ENCODE data around the gene B3GNT8. TPM values are rescaled to one million over a fixed set of nuclear protein-coding genes. Genes with fewer than 3 reads are reported as not detected.

Gene B3GNT8
- total RNA-seq, 1 experiment from 2014 or later = not detected

DNA sequence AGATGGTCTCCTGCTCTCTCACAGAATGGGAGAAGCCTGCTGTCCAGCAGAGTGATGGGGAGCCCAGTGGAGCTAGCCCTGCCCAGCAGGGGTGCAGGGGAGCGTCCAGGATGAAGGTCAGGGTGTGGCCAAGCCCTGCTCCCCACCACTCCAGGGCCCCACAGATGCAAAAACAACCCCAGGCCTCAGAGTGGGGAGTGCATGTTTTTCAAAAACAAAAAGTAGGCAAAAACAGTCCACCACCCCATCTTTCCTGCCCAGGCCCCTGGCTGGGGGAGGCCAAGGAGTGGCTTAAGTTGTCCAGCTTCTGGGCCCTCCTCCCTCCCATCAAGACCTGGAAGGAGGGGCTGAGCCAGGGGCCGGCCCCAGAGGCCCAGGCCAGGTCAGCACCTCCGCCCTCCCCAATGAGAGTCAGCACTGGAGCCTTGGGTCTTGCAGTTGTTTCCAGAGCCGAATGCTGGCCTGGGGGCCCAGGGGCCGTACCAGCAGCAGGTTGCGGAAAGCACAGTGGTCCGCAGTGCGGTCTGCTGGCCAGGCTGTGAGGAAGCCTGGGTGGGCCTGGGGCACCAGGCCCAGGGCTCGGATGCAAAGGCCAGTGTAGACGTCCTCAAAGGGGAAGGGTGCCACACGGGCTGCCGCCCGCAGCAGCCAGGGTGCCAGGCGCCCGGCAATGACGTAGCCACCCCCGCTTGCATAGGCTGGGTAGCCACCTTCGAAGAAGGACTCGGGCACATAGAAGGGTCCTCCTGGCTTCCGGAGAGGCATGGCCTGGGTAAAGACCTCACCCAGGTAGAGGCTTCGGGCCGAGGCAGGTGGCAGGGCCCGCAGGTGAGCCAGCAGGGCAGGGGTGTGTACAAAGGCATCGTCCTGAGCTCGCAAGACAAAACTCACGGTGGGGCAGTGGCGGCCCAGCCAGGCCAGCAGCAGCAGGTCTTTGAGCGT is 1.7 kb downstream of the B3GNT8 start:
- POLR2A ChIA-PET = no interaction called here
- intact Hi-C loops (cut with micrococcal nuclease) = no loop called here
- no peaks in the 10 kb centered on the region; a peak in 1 of 4 replicates for H3K36me3 ChIP-seq (ENCODE audit: control insufficient read depth in 1 of 2, insufficient read depth in 2 of 2, low read length in 2 of 2)

GRCh38 chr19:41424335-41425173 is 2.6 kb downstream of the B3GNT8 start:
- H3K27ac ChIP-seq (ENCODE audit: low read depth, low read length) = no peak overlapping the region
- ChIA-PET POLR2A (no interaction called here), RAD21 (ENCODE audit: low non-redundant PET in 1 of 2, low total read pairs in 2 of 2, uncharacterized antibody in 2 of 2, unreplicated experiment in 2 of 2) (no interaction called here), CTCF (no interaction called here)
- ATAC-seq (no peak), DNase-seq (ENCODE audit: low read depth, low spot score) (no peak)
- H3K4me1 ChIP-seq (ENCODE audit: control insufficient read depth in 1 of 2, insufficient read depth in 2 of 2, low read length in 2 of 2) = peaks cover 0 to 5% of the 10 kb centered on the region in 2 experiments; a peak in 2 of 4 replicates
- H3K36me3 ChIP-seq (ENCODE audit: control insufficient read depth in 1 of 2, insufficient read depth in 2 of 2, low read length in 2 of 2) = peaks cover 0 to 3% of the 10 kb centered on the region in 2 experiments; a peak in 1 of 4 replicates
- H3K27me3 ChIP-seq (ENCODE audit: insufficient read depth, low read length) = no peaks in the 10 kb centered on the region
- BruUV-seq (replicated peaks) = no TSS peak
- H3K9me3 ChIP-seq (ENCODE audit: control insufficient read depth in 1 of 2, insufficient read depth in 1 of 2, low read depth in 1 of 2, low read length in 2 of 2) = no peaks in the 10 kb centered on the region
- no peaks in the 10 kb centered on the region for H3K9me2 ChIP-seq (ENCODE audit: insufficient read depth)
- intact Hi-C loops (cut with micrococcal nuclease) = no loop called here
- no peaks in the 10 kb centered on the region for H3K79me2 ChIP-seq (ENCODE audit: insufficient read depth, low read length)
- no peak overlapping the region for H3K9ac ChIP-seq (ENCODE audit: low read length)
- H3K4me2 ChIP-seq (ENCODE audit: low read length) = no peak overlapping the region
- H3K4me3 ChIP-seq (replicated peaks in 1 of 2; ENCODE audit: low read depth in 1 of 2, low read length in 2 of 2) = no peak overlapping the region
- H4K20me1 ChIP-seq (ENCODE audit: insufficient read depth) = no peaks in the 10 kb centered on the region
- no peak overlapping the region for H2AFZ ChIP-seq (ENCODE audit: low read depth, low read length, poor library complexity, severe bottlenecking)
- TF ChIP-seq, protein P1, sequence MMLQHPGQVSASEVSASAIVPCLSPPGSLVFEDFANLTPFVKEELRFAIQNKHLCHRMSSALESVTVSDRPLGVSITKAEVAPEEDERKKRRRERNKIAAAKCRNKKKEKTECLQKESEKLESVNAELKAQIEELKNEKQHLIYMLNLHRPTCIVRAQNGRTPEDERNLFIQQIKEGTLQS (IDR thresholded peaks at IDR 0.05) = no peak
- TF ChIP-seq MAX (IDR thresholded peaks at IDR 0.05) (no peak), ZBTB33 (IDR thresholded peaks at IDR 0.05; ENCODE audit: extremely low read depth, insufficient replicate concordance, low read length) (no peak), SIN3A (IDR thresholded peaks at IDR 0.05; ENCODE audit: low read depth) (no peak), EGR1 (IDR thresholded peaks at IDR 0.05; ENCODE audit: low read depth) (no peak), EZH2 (IDR thresholded peaks at IDR 0.05) (no peak), JUND (IDR thresholded peaks at IDR 0.05) (no peak), POLR2AphosphoS5 (IDR thresholded peaks at IDR 0.05; ENCODE audit: low read depth, low read length) (no peak), ELF1 (IDR thresholded peaks at IDR 0.05; ENCODE audit: borderline replicate concordance, low read depth) (no peak), POLR2A (IDR thresholded peaks at IDR 0.05; ENCODE audit: borderline replicate concordance, extremely low read depth, insufficient read depth, insufficient read length) (no peak)

More for the DNA sequence above, 1.7 kb downstream of the B3GNT8 start:
- H3K79me2 ChIP-seq (ENCODE audit: insufficient read depth, low read length) = no peaks in the 10 kb centered on the region
- DNase-seq (ENCODE audit: low read depth, low spot score) (no peak), ATAC-seq (no peak)
- no peak overlapping the region for H3K27ac ChIP-seq (ENCODE audit: low read depth, low read length)
- H3K4me2 ChIP-seq (ENCODE audit: low read length) = no peak overlapping the region
- ChIA-PET CTCF (no interaction called here), RAD21 (ENCODE audit: low non-redundant PET in 1 of 2, low total read pairs in 2 of 2, uncharacterized antibody in 2 of 2, unreplicated experiment in 2 of 2) (no interaction called here)
- TF ChIP-seq MAX (IDR thresholded peaks at IDR 0.05) (no peak), EZH2phosphoT487 (IDR thresholded peaks at IDR 0.05; ENCODE audit: borderline replicate concordance) (no peak), ZNF274 (IDR thresholded peaks at IDR 0.05; ENCODE audit: low read depth, low read length) (no peak)
- H3K27me3 ChIP-seq (ENCODE audit: insufficient read depth, low read length) = no peaks in the 10 kb centered on the region
- no peak overlapping the region for H3K4me3 ChIP-seq (replicated peaks in 1 of 2; ENCODE audit: low read depth in 1 of 2, low read length in 2 of 2)
- H3K9me2 ChIP-seq (ENCODE audit: insufficient read depth) = no peaks in the 10 kb centered on the region
- H3K9me3 ChIP-seq (ENCODE audit: control insufficient read depth in 1 of 2, insufficient read depth in 1 of 2, low read depth in 1 of 2, low read length in 2 of 2) = no peaks in the 10 kb centered on the region
- H3K4me1 ChIP-seq (ENCODE audit: control insufficient read depth in 1 of 2, insufficient read depth in 2 of 2, low read length in 2 of 2) = peaks cover 0 to 5% of the 10 kb centered on the region in 2 experiments; a peak in 2 of 4 replicates
- no peak overlapping the region for H3K9ac ChIP-seq (ENCODE audit: low read length)
- H2AFZ ChIP-seq (ENCODE audit: low read depth, low read length, poor library complexity, severe bottlenecking) = no peak overlapping the region
- no TSS peak for BruUV-seq (replicated peaks)
- H4K20me1 ChIP-seq (ENCODE audit: insufficient read depth) = no peaks in the 10 kb centered on the region

Data from HCT116 (cell line).